T47D (cell line): ENCODE results near the gene C2CD5.

Experiments
- DNase-seq, 2 experiments: peaks; one replicate each; pipeline versions ENCODE4 v3.0.0 to v3.0.0-alpha.2; 2011 to 2012; ENCODE audit warnings: low read depth in 1 of 2, low spot score in 1 of 2
- JUND ChIP-seq: IDR thresholded peaks from 2 replicates; pipeline ENCODE4 v1.6.1; 2012; ENCODE audit warnings: low read depth
- in situ Hi-C: cut with HindIII; loops from 2 replicates; pipeline ENCODE4 v1.10.0; 2016; ENCODE audit warnings: low sequenced_read_pairs, low pct_unique_long_range_greater_than_20kb

Gene C2CD5

DNA sequence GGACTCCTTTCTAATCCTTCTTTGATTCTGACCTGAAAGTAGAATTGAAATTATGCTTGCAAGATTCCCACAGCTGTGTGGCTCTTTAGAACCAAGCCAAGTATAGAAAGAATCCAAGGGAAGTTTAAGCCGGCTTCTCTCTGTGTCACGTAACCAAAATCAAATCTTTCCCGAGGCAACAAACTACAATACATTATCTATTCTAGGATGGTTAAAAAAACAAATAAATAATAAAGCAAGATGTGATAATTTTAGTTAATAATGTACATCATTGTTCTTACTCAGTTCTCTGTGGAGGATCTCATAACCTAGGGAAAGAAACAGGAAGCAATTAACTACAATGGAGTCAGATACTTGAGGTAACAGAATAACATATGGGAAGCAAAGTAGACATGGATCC is 131.8 kb downstream of the C2CD5 start:
- no peak for DNase-seq
- TF ChIP-seq JUND: no peak
- in situ Hi-C loops: no loop called here

DNA sequence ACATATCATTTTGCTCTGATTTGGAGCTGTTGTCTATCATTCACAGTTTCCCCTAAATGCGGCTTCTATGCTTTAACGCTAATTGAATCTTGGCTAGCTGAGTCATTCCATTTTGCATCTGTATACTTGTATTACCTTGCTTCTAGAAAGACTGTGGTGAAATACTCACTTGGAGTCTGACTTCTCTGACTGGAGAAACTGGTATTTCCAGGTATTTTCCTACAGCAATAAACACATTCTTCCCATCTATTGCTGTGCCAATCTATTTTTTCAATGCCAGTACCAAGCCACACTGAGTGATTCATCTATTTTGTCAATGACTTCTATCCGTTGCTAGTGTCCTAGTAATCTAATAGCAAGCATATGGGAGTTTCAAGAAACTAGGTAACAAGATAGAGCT is 133.9 kb downstream of the C2CD5 start:
- peak; percentile 42 to 95 for DNase-seq
- peak; percentile 65; the same call in 1 of the 2 replicates for TF ChIP-seq JUND
- in situ Hi-C loops: no loop called here

DNA sequence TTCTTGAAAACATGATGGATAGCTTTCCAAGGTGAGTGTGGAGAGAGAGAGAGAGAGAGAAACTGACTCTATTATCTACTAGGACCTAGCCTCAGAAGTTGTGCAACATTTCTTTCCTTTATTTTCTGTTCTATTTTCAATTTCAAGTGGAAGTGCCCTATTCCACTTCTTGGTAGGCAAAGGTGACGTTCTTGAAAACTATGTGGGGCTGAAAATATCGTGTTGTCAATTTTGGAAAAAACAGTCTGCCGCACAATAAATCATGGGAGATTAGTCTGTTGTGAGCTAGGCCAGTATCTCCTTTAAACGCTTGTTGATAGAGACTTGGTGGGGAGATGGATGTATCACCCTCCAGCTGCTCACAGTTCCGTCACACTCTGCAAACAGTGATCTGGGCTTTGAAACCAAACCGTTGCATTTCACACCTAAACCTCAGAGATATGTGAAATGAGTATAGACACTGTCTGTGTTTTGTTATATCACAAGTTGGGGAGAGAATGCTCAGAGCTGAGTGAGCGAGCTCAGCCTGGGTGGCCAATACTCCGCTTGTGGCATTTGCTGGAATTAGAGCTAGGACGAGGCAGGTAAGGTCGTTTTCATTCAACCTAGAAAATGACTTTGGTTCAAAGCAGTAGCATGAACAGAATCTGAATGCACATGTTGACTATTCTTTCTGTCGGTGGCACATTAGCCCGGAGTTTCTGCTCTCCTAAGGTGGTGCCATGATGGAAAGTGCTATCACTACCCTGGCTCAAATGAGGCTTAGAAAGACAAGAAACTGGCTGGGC is 134.8 kb downstream of the C2CD5 start:
- in situ Hi-C loops: no loop called here
- DNase-seq: no peak
- TF ChIP-seq JUND: no peak

DNA sequence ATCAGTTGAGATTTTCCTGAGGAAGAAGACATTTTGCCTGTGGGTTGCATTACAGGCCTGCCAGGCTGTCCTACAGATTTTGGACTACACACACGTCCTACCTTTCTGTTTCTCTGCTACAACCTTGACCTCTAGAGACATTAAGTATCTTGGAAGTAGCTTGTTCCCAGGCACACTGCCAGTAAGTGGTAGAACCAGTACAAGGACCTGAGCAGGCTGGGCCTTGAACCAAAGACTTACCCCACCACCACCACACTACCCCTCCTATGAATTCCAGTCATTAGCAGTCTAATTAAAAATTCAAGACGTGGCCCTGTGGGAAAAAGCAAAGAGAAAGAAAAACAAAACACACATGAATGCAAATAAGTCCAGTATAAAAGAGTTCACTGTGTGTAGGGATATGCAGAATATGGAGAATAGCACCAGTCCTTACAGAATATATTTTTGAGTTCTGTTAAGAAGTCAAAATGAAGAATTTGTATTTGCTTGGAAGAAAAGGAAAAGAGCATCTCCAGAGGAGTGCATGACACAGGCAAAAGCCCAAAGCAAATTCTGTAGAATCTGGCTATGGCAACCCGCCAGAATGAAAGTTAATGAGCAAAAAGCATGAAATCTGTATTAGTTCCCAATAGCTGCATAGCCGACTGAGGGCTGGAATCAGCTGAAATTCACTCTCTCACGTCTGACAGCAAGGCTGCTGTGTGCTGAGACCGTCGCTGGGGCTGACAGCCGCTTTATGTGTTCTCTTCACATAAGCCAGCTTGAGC is 135.5 kb downstream of the C2CD5 start:
- in situ Hi-C loops: no loop called here
- no peak for TF ChIP-seq JUND
- DNase-seq: peak in 1 of 2 experiments; percentile 41

DNA sequence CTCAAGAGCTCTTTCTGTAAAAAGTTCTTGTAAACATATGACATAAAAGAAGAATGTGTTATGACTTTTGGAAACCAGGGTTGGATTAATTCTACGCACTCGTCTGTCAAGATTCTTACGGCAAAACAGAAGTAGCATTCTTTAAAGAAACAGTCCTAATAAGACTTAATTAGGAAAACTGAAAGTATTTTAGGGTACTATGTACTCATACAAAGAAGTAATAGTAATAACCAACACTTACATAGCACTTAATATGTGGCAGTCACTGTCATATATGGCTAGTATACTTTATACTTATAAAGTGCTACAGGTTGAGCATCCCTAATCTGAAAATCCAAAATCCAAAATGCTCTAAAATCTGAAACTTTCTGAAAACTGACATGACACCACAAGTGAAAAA is 136.9 kb downstream of the C2CD5 start:
- no peak for DNase-seq
- TF ChIP-seq JUND: no peak
- in situ Hi-C loops: no loop called here

DNA sequence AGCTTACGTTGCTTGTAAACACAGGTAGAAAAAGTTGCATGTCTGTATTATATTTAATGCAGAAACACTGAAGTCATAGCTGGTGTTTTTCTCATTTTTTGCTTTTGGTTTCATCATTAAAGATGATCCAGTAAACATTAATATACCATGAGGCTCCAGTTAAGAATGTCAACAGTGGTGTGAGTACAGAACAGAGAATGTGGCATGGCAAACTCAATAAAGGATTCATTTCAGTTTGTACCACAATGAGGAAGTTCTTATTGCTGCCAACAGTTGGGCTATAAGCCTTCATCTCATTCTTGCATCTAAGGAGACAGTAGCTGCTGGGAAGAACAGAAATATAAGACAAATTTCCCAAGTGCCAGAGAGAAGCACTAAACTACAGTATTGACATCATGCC is 137.7 kb downstream of the C2CD5 start:
- DNase-seq: peak in 1 of 2 experiments; percentile 47
- no peak for TF ChIP-seq JUND
- in situ Hi-C loops: no loop called here

DNA sequence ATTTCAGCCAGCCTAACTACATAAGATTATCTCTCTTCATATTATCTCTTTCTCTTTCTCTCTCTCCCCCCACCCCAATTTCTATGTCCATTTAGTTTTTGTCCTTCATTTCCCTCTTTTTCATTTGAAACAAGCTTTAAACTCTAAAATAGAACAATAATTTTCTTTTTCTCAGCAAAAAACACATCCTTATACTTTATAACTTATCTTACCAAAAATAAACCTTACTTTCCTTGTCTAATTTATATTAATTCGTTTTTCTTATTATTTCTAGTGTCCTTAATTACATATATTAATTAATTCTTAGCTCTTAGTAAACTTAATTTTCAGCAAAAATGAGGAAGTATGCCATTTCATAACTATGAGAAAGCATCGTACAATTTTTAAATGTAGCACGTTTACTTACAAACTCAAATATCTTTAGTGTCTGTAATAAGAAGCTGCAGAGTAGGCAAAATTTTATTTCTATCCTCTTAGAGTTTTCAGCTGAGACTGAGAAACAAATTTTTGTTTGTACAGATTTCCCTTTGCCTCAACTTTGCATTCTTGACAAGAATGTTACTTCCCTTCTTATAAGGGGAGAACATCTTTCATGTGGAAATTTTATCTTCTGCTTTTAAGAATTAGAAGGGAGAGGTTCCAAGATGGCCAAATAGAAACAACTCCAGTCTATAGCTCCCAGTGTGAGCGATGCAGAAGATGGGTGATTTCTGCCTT is 144.7 kb downstream of the C2CD5 start:
- no peak for DNase-seq

More for the DNA sequence above, 144.7 kb downstream of the C2CD5 start:
- no peak for TF ChIP-seq JUND
- in situ Hi-C loops: no loop called here
